Neural progenitor cell (in vitro differentiated cells): ENCODE data around the gene XPR1.

Source experiments
- CTCF ChIP-seq: fragments of 200-600 bp; sonication (generic); IDR thresholded peaks from 2 replicates; pipeline ENCODE4 v1.5.1; 2017; ENCODE audit warnings: antibody characterized with exemption, mild to moderate bottlenecking
- EZH2 ChIP-seq: fragments of 200-600 bp; sonication (generic); IDR thresholded peaks from 2 replicates; pipeline ENCODE4 v1.6.1; 2017; ENCODE audit warnings: antibody characterized with exemption, mild to moderate bottlenecking, moderate library complexity

GRCh38 chr1:180909005-180909414 is 277.2 kb downstream of the XPR1 start:
- TF ChIP-seq CTCF (no peak), EZH2 (no peak)
